K562 (cell line): Measurements from ENCODE around the gene THSD8. TPM values are rescaled to one million over a fixed set of nuclear protein-coding genes. Genes with fewer than 3 reads are reported as not detected.

ENCODE experiments used
- ATAC-seq: fragments of 200-7000 bp; cut with Tn5 transposase; 3 replicates; pipeline ENCODE4 v1.9.1; 2020; ENCODE audit warnings: moderate library complexity
- BruUV-seq: library from RNA; stranded (reverse); fragments of 400-500 nt; replicated peaks from 2 replicates; lab custom pipeline; 2021; lab: Mats Ljungman, UMichigan
- CTCF ChIA-PET: fragments of 300-600 bp; formaldehyde crosslinking; extraction: SDS; loops from one replicate; lab custom pipeline; 2021; ENCODE audit warnings: low intra/inter-chr PET ratio; lab: Yijun Ruan, JAX
- POLR2A ChIA-PET: fragments of 300-600, 350-650 bp; sonication (Branson Sonifier 250); formaldehyde crosslinking; extraction: SDS; loops from one replicate; lab custom pipeline; 2021; ENCODE audit warnings: antibody characterized with exemption, inconsistent platforms; lab: Yijun Ruan, JAX
- DNase-seq, 4 experiments: peaks; one replicate each; pipeline versions ENCODE4 v3.0.0 to v3.0.0-alpha.2; 2011 to 2018; ENCODE audit warnings: low spot score in 3 of 4, mixed read lengths in 3 of 4; ENCODE audit errors: extremely low read depth in 1 of 4
- FAIRE-seq: peaks from 2 replicates; lab custom pipeline; 2011; peaks lifted over from hg19 to GRCh38; lab: Jason Lieb, UNC
- H2AFZ ChIP-seq: 2 replicates; pipeline ENCODE4 v1.6.0; 2011; ENCODE audit warnings: low read depth, low read length, control low read depth, inconsistent platforms
- H3K27ac ChIP-seq: fragments of 200-600 bp; 3 replicates; pipeline ENCODE4 v1.8.0; 2011; ENCODE audit warnings: low read depth, mild to moderate bottlenecking, control low read depth, inconsistent platforms, low read length, moderate library complexity, mixed read lengths; ENCODE audit errors: extremely low read depth
- H3K27me3 ChIP-seq, 2 experiments: fragments of 300-600 bp in 1 of 2; 2 replicates in 1 of 2; 3 replicates in 1 of 2; pipeline versions ENCODE4 v1.6.0 to v1.8.0; 2011; ENCODE audit warnings: inconsistent platforms in 2 of 2, low read length in 2 of 2, mild to moderate bottlenecking in 1 of 2, mixed read lengths in 1 of 2, moderate library complexity in 1 of 2; ENCODE audit not compliant: control insufficient read depth in 2 of 2, insufficient read depth in 2 of 2
- H3K36me3 ChIP-seq: fragments of 300-600 bp; 3 replicates; pipeline ENCODE4 v1.8.0; 2011; ENCODE audit warnings: mild to moderate bottlenecking, low read length, inconsistent platforms; ENCODE audit not compliant: control insufficient read depth, insufficient read depth
- H3K4me1 ChIP-seq, 2 experiments: fragments of 200-600 bp in 1 of 2; replicated peaks in 1 of 2; 2 replicates in 1 of 2; 3 replicates in 1 of 2; pipeline versions ENCODE4 v1.5.1 to v1.8.0; 2011; ENCODE audit warnings: inconsistent platforms in 2 of 2, low read length in 2 of 2, mild to moderate bottlenecking in 1 of 2, mixed read lengths in 1 of 2, moderate library complexity in 1 of 2; ENCODE audit not compliant: control insufficient read depth in 2 of 2, insufficient read depth in 2 of 2
- H3K4me2 ChIP-seq: 2 replicates; pipeline ENCODE4 v1.6.1; 2011; ENCODE audit warnings: low read length, control low read depth, inconsistent platforms, mixed read lengths; ENCODE audit not compliant: insufficient read depth
- H3K4me3 ChIP-seq: fragments of 200-600 bp; sonication (generic), shearing (Covaris generic); 2 replicates; pipeline ENCODE4 v1.5.1; 2016; ENCODE audit warnings: control low read depth, inconsistent platforms
- H3K79me2 ChIP-seq: fragments of 200-600 bp; 3 replicates; pipeline ENCODE4 v1.8.0; 2011; ENCODE audit warnings: low read length, inconsistent platforms; ENCODE audit not compliant: control insufficient read depth, insufficient read depth
- H3K9ac ChIP-seq, 2 experiments: 2 replicates each; pipeline versions ENCODE4 v1.6.0 to v1.6.1; 2011; ENCODE audit warnings: low read depth in 2 of 2, low read length in 2 of 2, control low read depth in 1 of 2, inconsistent platforms in 1 of 2, mild to moderate bottlenecking in 1 of 2, mixed read lengths in 1 of 2; ENCODE audit not compliant: insufficient read depth in 1 of 2
- H3K9me1 ChIP-seq: one replicate; pipeline ENCODE4 v1.6.0; 2011; ENCODE audit warnings: inconsistent platforms, mild to moderate bottlenecking, low read length, moderate library complexity; ENCODE audit not compliant: control insufficient read depth, insufficient read depth
- H3K9me3 ChIP-seq: replicated peaks from 2 replicates; pipeline ENCODE4 v1.5.1; 2011; ENCODE audit warnings: low read depth, low read length, inconsistent platforms; ENCODE audit not compliant: control insufficient read depth, insufficient read depth
- H4K20me1 ChIP-seq: replicated peaks from 2 replicates; pipeline ENCODE4 v1.6.1; 2011; ENCODE audit warnings: low read length, inconsistent platforms, mixed read lengths; ENCODE audit not compliant: control insufficient read depth, insufficient read depth
- DEAF1 ChIP-seq: fragments of 450-650 bp; formaldehyde crosslinking; IDR thresholded peaks from 2 replicates; pipeline ENCODE4 v1.4.0; 2020; ENCODE audit warnings: mild to moderate bottlenecking, moderate library complexity
- FOS ChIP-seq: IDR thresholded peaks from 3 replicates; pipeline ENCODE4 v1.6.1; 2011; ENCODE audit not compliant: insufficient read length; ENCODE audit errors: extremely low read depth
- HCFC1 ChIP-seq: IDR thresholded peaks from 2 replicates; pipeline ENCODE4 v1.6.1; 2012; ENCODE audit warnings: low read depth, low read length, improper control_type of control experiment
- HES1 ChIP-seq: fragments of 450-650 bp; IDR thresholded peaks from 2 replicates; pipeline ENCODE4 v1.6.1; 2016; ENCODE audit warnings: low read depth, mild to moderate bottlenecking, moderate library complexity
- THAP12 ChIP-seq: fragments of 250-450 bp; sonication (Bioruptor Pico); IDR thresholded peaks from 2 replicates; pipeline ENCODE4 v1.9.0; 2021; ENCODE audit warnings: mild to moderate bottlenecking, inconsistent platforms
- TSHZ1 ChIP-seq: fragments of 250-450 bp; sonication (Bioruptor Pico); IDR thresholded peaks from 2 replicates; pipeline ENCODE4 v1.4.0; 2020; ENCODE audit warnings: mild to moderate bottlenecking, moderate library complexity
- ZBTB7A ChIP-seq: IDR thresholded peaks from 2 replicates; pipeline ENCODE4 v1.6.1; 2011; ENCODE audit warnings: low read depth, mild to moderate bottlenecking, low read length, moderate library complexity, borderline replicate concordance; ENCODE audit not compliant: control insufficient read depth
- ZNF740 ChIP-seq, 3 experiments: fragments of 200-800 bp in 1 of 3; sonication (Bioruptor generic) in 1 of 3; sonication (generic) in 1 of 3; formaldehyde crosslinking in 1 of 3; IDR thresholded peaks; 2 replicates each; pipeline versions ENCODE4 v1.6.1 to v1.8.0; 2016 to 2022; ENCODE audit warnings: mild to moderate bottlenecking in 2 of 3, missing compliant biosample characterization in 2 of 3, missing genetic modification characterization in 2 of 3, missing genetic modification reagents in 1 of 3
- WGBS: fragments of 100-300 bp; shearing (Covaris generic); methylation state at CpG from one replicate; pipeline ENCODE4 v1.1.6; 2016; ENCODE audit warnings: low coverage, mixed read lengths; ENCODE audit not compliant: insufficient coverage; ENCODE audit errors: missing lambda C conversion rate; 5-methylcytosine and 5-hydroxymethylcytosine counted together
- in situ Hi-C: fragments of 300-500 bp; cut with MboI; formaldehyde crosslinking; loops from 4 replicates; pipeline ENCODE4 v1.15.0; 2018; ENCODE audit warnings: inconsistent platforms, mixed read lengths
- intact Hi-C: fragments of 100-400 bp; cut with micrococcal nuclease; formaldehyde crosslinking; loops from 2 replicates; pipeline ENCODE4 v1.14.2; 2022
- polyA plus RNA-seq, 8 experiments: library from polyadenylated mRNA; depleted of rRNA in 4 of 8; stranded (reverse) in 5 of 8; unstranded in 3 of 8; fragments of >200 nt; fragmentation: Nextera tagmentation in 2 of 8; fragmentation: Illumina TruSeq in 1 of 8; extraction: Ambion mirVana in 2 of 8; extraction: Trizol in 1 of 8; gene quantifications; 2 replicates each; pipeline versions ENCODE4 v1.2.1 to v1.2.3, GENCODE V29; 2011 to 2014; ENCODE audit warnings: inconsistent platforms in 1 of 8, missing spikeins in 1 of 8
- total RNA-seq, 7 experiments: library from RNA; depleted of rRNA in 6 of 7; stranded (reverse); fragments of >200 nt in 6 of 7; fragmentation: Illumina TruSeq in 2 of 7; extraction: Trizol in 2 of 7; gene quantifications; 2 replicates each; pipeline versions ENCODE4 v1.2.1 to v1.2.3, GENCODE V29; 2011 to 2021; ENCODE audit warnings: low replicate concordance in 1 of 7

Gene THSD8
- total and polyA plus RNA-seq, 9 of the 15 experiments (the other 6 are each of a cell fraction or from before 2014, with no cell fraction given): 8.4 to 42.4 (median 19.9) TPM; not detected in 2

GRCh38 chr19:12836529-12836863, 34.6 kb downstream of the THSD8 start:
- Histone ChIP-seq H3K4me1 (peaks cover 48 to 67% of the 10 kb centered on the region in 2 experiments), H4K20me1 (peaks cover 20% of the 10 kb centered on the region), H3K27me3 (no peaks in the 10 kb centered on the region; a peak in 1 of 5 replicates), H3K4me2 (no peak overlapping the region), H2AFZ (peak overlapping the region; percentile 9; the same call in 1 of the 2 replicates), H3K9me1 (no peaks in the 10 kb centered on the region), H3K9me3 (no peaks in the 10 kb centered on the region), H3K4me3 (no peak overlapping the region), H3K27ac (peak overlapping the region; percentile 24; the same call in 2 of the 3 replicates), H3K79me2 (peaks cover 14% of the 10 kb centered on the region), H3K9ac (no peak overlapping the region), H3K36me3 (peaks cover 2% of the 10 kb centered on the region; the same call in 1 of the 3 replicates)
- CTCF ChIA-PET: interaction anchor here (0.6 kb wide), 1 partner anchor 189 kb away, joined by 3 read pairs; no protein-coding TSS in a partner anchor
- POLR2A ChIA-PET: no interaction called here
- no TSS peak for BruUV-seq
- WGBS: 8% methylated on average over 6 of the region's 6 CpGs
- in situ Hi-C loops (no loop called here), intact Hi-C loops (loop anchor here (5.0 kb wide), 1 partner anchor 51 kb away; the partner anchor contains the start of gene KLF1)
- FAIRE-seq: no peak
- no peak for ATAC-seq
- no peak for DNase-seq
- TF ChIP-seq ZBTB7A (no peak; the same call in 1 of the 2 replicates), DEAF1 (CRISPR knock-in tag) (no peak), THAP12 (CRISPR knock-in tag) (no peak), HCFC1 (no peak), TSHZ1 (CRISPR knock-in tag) (no peak), FOS (no peak), ZNF740 (CRISPR knock-in tag; IDR thresholded peaks at IDR 0.05) (0 out of 2 replicates have a peak, but pooled peaks have one; percentile 38), ZNF740 (tag; IDR thresholded peaks at IDR 0.05) (no peak), HES1 (no peak)
